HS-5 (cell line): ENCODE data around the gene INPP5D.

Experiments
- DNase-seq: peaks from one replicate; pipeline ENCODE4 v3.0.0-alpha.2; 2012; ENCODE audit warnings: low read depth

INPP5D gene

GRCh38 chr2:233240897-233241296 lies 180.8 kb downstream of the INPP5D start:
- DNase-seq, result no peak

DNA sequence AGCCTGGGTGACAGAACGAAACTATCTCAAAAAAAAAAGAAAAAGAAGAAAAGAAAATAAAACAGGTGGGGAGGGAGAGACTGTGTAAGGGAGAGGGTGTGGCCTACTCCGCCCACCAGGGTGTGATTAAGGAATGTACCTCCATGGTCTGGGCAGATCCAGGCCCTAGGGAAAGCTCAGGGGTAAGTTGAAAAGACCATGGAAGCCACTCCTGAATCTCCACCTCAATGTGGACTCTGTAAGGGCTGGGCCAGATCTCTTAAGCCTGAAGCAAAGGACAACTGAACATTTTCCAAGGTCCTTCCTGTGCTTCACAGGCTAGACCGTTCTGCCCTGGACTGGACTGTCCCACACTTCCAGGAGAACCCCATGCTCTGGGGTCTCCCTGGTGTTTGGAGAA lies 181.7 kb downstream of the INPP5D start:
- no peak for DNase-seq

DNA sequence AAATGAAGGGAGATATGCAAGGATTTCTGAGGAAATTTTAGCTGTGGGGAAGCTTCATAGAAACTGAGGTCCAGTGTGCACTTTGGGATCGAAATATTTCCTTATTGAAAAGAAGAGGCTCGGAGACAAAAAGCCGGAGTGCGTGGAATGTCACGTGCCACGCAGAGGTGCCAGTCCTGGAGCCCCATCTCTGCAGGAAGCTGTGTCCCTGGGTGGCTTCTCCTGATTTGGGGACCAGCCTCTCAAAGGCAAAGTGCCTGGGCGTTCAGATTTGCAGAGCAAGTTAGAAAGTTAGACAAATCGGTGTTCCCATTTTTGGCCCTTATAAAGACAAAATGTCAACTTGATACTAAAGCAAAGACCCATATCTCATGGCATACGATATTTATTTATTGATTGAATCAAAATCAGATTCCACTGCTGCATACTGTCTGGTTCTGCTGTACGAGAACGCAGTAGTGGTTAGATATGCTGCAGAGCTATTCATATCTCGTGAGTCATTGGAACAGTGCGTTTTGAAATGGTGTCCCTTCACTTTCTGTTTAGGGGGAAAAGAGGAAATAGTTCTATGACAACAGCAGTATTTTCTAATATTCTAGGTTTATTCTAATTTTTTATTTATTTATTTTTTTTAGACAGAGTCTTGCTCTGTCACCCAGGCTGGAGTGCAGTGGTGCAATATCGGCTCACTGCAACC lies 182.2 kb downstream of the INPP5D start:
- DNase-seq, result no peak

DNA sequence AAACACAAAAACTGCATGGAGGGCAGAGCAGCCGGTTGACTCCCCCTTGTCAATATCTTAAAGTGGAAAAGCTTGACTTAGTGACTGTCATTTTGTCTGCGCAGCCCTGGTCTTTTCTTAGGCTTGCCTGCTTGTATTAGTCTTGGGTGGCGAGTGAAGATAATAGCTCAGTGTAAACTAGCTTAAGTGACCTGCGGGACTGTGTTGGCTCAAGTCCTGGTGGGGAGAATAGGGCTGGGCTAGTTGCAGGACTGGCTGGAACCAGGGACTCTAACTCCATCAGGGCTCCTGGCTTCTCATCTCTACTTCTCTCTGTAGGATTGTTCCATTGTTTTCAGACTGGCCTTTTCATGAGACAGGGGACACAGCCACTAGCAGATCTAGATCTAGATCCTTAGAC lies 183.2 kb downstream of the INPP5D start:
- no peak for DNase-seq

DNA sequence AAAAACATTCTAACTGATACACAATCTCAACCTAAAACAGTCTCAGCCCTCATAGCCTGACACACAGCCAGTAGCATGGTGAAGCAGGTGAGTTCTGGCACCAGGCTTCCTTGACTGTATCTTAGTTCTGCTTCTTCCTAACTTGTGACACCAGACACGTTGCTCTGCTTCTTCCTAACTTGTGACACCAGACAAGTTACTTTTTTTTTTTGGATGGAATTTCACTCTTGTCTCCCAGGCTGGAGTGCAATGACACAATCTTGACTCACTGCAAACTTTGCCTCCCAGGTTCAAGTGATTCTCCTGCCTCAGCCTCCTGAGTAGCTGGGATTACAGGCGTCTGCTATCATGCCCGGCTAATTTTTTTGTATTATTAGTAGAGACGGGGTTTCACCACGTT lies 184.7 kb downstream of the INPP5D start:
- no peak for DNase-seq

DNA sequence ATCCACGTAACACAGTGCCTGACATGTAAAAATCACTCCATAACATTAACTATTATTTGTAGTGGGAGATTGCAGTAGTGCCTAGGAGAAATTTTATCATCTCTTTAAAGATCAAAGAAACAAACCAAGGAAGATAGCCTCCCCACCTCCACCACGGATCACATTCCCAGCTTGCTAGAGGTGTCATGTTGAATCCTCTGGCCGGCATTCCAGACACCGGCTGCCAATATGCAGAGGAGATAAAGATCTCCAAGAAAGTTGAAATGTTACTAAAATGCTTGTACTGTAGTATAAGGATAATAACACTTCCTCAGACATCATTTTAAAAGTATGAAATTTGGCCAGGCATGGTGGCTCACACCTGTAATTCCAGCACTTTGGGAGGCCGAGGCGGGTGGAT lies 185.3 kb downstream of the INPP5D start:
- DNase-seq, result no peak

DNA sequence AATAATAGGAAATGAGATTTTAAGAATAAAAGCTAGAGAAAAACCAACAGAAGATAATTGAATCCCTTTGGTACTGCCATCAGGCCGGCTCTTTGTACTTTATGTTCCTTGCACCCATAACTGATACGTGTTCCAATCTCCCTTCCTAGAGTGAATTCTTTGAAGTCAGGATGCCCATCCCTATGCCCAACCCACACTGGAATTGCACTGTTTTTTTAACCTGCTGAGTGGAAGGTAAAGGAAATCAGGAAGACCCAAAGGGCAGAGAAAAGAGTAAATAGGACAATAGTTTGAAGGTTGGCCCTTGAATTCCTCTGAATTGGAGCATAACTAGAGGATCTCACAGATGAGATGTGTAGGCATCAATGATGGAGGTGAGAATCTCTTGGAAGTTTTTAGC lies 187.0 kb downstream of the INPP5D start:
- DNase-seq, result no peak

- DNase-seq, result peak; percentile 58
These were observed 187.6 kb downstream of the INPP5D start for GRCh38 chr2:233247744-233248143.

GRCh38 chr2:233248999-233249398 lies 188.9 kb downstream of the INPP5D start:
- no peak for DNase-seq

DNA sequence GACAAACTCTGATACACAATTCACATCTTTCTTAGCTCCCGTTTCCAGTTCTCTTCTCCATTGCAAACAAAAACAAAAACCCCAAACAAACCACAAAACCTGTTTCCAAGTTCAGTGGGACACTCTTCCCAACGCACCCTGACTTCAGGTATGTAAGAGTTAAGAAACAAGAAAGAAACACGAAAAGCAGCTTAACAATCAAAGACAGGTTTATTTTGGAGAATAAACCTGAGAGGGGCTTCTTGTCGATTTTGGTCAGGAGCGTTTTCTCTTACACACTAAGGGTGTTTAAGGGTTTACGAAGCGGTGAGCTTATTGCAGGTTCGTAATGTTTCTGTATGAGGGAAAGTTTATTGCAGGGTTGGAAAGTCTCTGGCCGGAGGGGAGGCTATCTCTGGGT lies 190.4 kb downstream of the INPP5D start:
- DNase-seq, result no peak

GRCh38 chr2:233250985-233251305 lies 190.8 kb downstream of the INPP5D start:
- no peak for DNase-seq

- peak; percentile 86 for DNase-seq
These were observed 191.4 kb downstream of the INPP5D start, which contains the start of gene ATG16L1 for GRCh38 chr2:233251306-233252116. Gene ATG16L1, plus strand, starts transcription at chr2:233251673. Its CDS starts 155 bp downstream, at chr2:233251828.

- DNase-seq, result peak; percentile 4
These were observed 192.1 kb downstream of the INPP5D start for GRCh38 chr2:233252227-233252626.

DNA sequence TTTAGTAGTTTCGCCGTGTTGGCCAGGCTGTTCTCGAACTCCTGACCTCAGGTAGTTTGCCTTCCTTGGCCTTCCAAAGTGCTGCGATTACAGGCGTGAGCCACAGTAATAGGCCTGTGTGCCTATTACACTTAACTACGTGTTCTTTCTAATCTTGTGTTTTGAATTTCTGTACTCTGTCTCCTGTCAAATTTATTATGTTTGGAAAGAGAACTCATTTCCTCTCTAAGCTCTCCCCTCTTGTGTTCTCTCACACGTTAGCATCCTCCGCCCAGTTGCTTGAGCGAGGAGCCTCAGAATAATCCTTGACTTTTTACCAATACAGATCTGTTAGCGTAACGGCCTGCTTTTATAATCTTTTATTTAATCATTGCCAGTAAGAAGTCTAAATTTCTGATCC lies 195.0 kb downstream of the INPP5D start:
- DNase-seq, result no peak

GRCh38 chr2:233256048-233256447 lies 195.9 kb downstream of the INPP5D start:
- DNase-seq, result no peak
